ENCODE results near the gene LRATD1. TPM values are rescaled to one million over a fixed set of nuclear protein-coding genes. Genes with fewer than 3 reads are reported as not detected.

LRATD1 gene
- total and polyA plus RNA-seq, 2 donors (not counting 3 experiments of a cell fraction or from before 2014, with no cell fraction given): not detected

- no peaks in the 10 kb centered on the region for H4K20me1 ChIP-seq (replicated peaks; ENCODE audit: control insufficient read depth, extremely low read depth, insufficient read depth, low read length)
- no peak for FAIRE-seq
- no peaks in the 10 kb centered on the region for H3K79me2 ChIP-seq (ENCODE audit: control insufficient read depth, insufficient read depth, low read length)
- no TSS peak for BruUV-seq (replicated peaks)
- TF ChIP-seq MYC (IDR thresholded peaks at IDR 0.05; ENCODE audit: low read depth, low read length): no peak
- TF ChIP-seq FOS (IDR thresholded peaks at IDR 0.05; ENCODE audit: borderline replicate concordance, insufficient read depth, low read length): no peak
- TF ChIP-seq, protein P1, sequence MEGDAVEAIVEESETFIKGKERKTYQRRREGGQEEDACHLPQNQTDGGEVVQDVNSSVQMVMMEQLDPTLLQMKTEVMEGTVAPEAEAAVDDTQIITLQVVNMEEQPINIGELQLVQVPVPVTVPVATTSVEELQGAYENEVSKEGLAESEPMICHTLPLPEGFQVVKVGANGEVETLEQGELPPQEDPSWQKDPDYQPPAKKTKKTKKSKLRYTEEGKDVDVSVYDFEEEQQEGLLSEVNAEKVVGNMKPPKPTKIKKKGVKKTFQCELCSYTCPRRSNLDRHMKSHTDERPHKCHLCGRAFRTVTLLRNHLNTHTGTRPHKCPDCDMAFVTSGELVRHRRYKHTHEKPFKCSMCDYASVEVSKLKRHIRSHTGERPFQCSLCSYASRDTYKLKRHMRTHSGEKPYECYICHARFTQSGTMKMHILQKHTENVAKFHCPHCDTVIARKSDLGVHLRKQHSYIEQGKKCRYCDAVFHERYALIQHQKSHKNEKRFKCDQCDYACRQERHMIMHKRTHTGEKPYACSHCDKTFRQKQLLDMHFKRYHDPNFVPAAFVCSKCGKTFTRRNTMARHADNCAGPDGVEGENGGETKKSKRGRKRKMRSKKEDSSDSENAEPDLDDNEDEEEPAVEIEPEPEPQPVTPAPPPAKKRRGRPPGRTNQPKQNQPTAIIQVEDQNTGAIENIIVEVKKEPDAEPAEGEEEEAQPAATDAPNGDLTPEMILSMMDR (IDR thresholded peaks at IDR 0.05; ENCODE audit: extremely low read depth in 1 of 2, insufficient read depth in 1 of 2, low read depth in 1 of 2, low read length in 2 of 2): no peak
- TF ChIP-seq GATA2 (IDR thresholded peaks at IDR 0.05; ENCODE audit: insufficient read depth, insufficient read length, low read depth, low read length): no peak
- TF ChIP-seq JUN (IDR thresholded peaks at IDR 0.05; ENCODE audit: borderline replicate concordance, insufficient read depth, insufficient read length, low read depth): no peak
- TF ChIP-seq EZH2 (IDR thresholded peaks at IDR 0.05; ENCODE audit: borderline replicate concordance, low read depth, low read length, severe bottlenecking): no peak
- TF ChIP-seq POLR2AphosphoS5 (IDR thresholded peaks at IDR 0.05; ENCODE audit: insufficient read depth, low read depth, low read length): no peak
- no peak for TF ChIP-seq POLR2A (IDR thresholded peaks at IDR 0.05; ENCODE audit: low read depth, low read length)
- TF ChIP-seq MAX (IDR thresholded peaks at IDR 0.05; ENCODE audit: insufficient read depth, insufficient read length): no peak
- no peak overlapping the region for H3K4me3 ChIP-seq (replicated peaks in 1 of 3; ENCODE audit: insufficient read depth in 1 of 3, low read depth in 1 of 3, low read length in 3 of 3)
- H3K9ac ChIP-seq (replicated peaks; ENCODE audit: extremely low read depth, insufficient read depth, low read length): no peak overlapping the region
- no peak for DNase-seq (ENCODE audit: low read depth, low spot score)
- CTCF ChIA-PET: no interaction called here
- no peaks in the 10 kb centered on the region for H3K9me3 ChIP-seq (replicated peaks; ENCODE audit: control insufficient read depth, insufficient read depth, low read length)
- H3K4me2 ChIP-seq (ENCODE audit: insufficient read depth, low read length): no peak overlapping the region
- no peaks in the 10 kb centered on the region for H3K9me1 ChIP-seq (replicated peaks; ENCODE audit: control insufficient read depth, extremely low read depth, insufficient read depth, low read length)
- no peak overlapping the region for H3K27ac ChIP-seq (ENCODE audit: insufficient read depth, low read depth, low read length)
- POLR2A ChIA-PET: no interaction called here
- dilution Hi-C loops (cut with MboI; ENCODE audit: extremely low pct_ligation_motif_present, low sequenced_read_pairs): no loop called here
- H2AFZ ChIP-seq (ENCODE audit: low read depth, low read length): no peak overlapping the region
- H3K27me3 ChIP-seq (ENCODE audit: control insufficient read depth in 2 of 2, insufficient read depth in 2 of 2, low read length in 2 of 2): peaks cover 20 to 21% of the 10 kb centered on the region in 2 experiments
- intact Hi-C loops (cut with micrococcal nuclease): no loop called here
- H3K4me1 ChIP-seq (ENCODE audit: control insufficient read depth, extremely low read depth, insufficient read depth, low read length): peaks cover 2% of the 10 kb centered on the region
- H3K36me3 ChIP-seq (ENCODE audit: control insufficient read depth in 2 of 2, extremely low read depth in 1 of 2, insufficient read depth in 2 of 2, low read length in 2 of 2): no peaks in the 10 kb centered on the region
These were observed 3.6 kb upstream of the LRATD1 start for GRCh38 chr2:14628901-14629300.

All from endothelial cell of umbilical vein (primary cell).